MCF 10A (cell line): Measurements from ENCODE around the gene RNU7-1. TPM values are rescaled to one million over a fixed set of nuclear protein-coding genes. Genes with fewer than 3 reads are reported as not detected.

Source experiments
- BruUV-seq: library from RNA; stranded (reverse); fragments of 400-500 nt; replicated peaks from 2 replicates; lab custom pipeline; 2021; lab: Mats Ljungman, UMichigan
- CTCF ChIA-PET: fragments of 300-600 bp; sonication (Branson Sonifier 250); formaldehyde crosslinking; extraction: SDS; loops from one replicate; lab custom pipeline; 2021; ENCODE audit warnings: antibody characterized with exemption, inconsistent platforms; lab: Yijun Ruan, JAX
- POLR2A ChIA-PET: fragments of 300-600, 350-650 bp; sonication (Branson Sonifier 250); formaldehyde crosslinking; extraction: SDS; loops from one replicate; lab custom pipeline; 2020; ENCODE audit warnings: antibody characterized with exemption, inconsistent platforms; lab: Yijun Ruan, JAX
- DNase-seq: peaks from one replicate; pipeline ENCODE4 v3.0.0-alpha.2; 2018; ENCODE audit not compliant: unreplicated experiment
- H3K27ac Mint-ChIP-seq: one replicate; pipeline ENCODE4 v1.8.0; 2022; ENCODE audit warnings: mild to moderate bottlenecking, low read depth, mixed read lengths; ENCODE audit not compliant: unreplicated experiment
- H3K27me3 Mint-ChIP-seq: one replicate; pipeline ENCODE4 v1.8.0; 2022; ENCODE audit warnings: mixed read lengths; ENCODE audit not compliant: insufficient read depth, unreplicated experiment
- H3K36me3 Mint-ChIP-seq: one replicate; pipeline ENCODE4 v1.8.0; 2022; ENCODE audit warnings: mild to moderate bottlenecking, moderate library complexity, mixed read lengths; ENCODE audit not compliant: insufficient read depth, unreplicated experiment
- H3K4me1 Mint-ChIP-seq: one replicate; pipeline ENCODE4 v1.8.0; 2022; ENCODE audit warnings: mixed read lengths; ENCODE audit not compliant: insufficient read depth, unreplicated experiment
- H3K4me3 Mint-ChIP-seq: one replicate; pipeline ENCODE4 v1.8.0; 2022; ENCODE audit warnings: mild to moderate bottlenecking, moderate library complexity, mixed read lengths; ENCODE audit not compliant: unreplicated experiment
- H3K9me3 Mint-ChIP-seq: one replicate; pipeline ENCODE4 v1.8.0; 2022; ENCODE audit warnings: mixed read lengths; ENCODE audit not compliant: unreplicated experiment
- intact Hi-C: fragments of 100-400 bp; cut with micrococcal nuclease; formaldehyde crosslinking; loops from 2 replicates; pipeline ENCODE4 v1.14.1; 2022
- total RNA-seq: library from RNA; stranded (reverse); gene quantifications from 2 replicates; pipeline ENCODE4 v1.2.3, GENCODE V29; 2022
- TF ChIP-seq, protein P1 (sequence below): fragments of 200-600 bp; IDR thresholded peaks from one replicate; pipeline ENCODE4 v1.8.0; 2022; ENCODE audit warnings: antibody characterized with exemption, mild to moderate bottlenecking; ENCODE audit not compliant: unreplicated experiment

Gene RNU7-1
- total RNA-seq, 1 experiment from 2014 or later, result not detected

- H3K4me1 Mint-ChIP-seq, result peaks cover 32% of the 10 kb centered on the region
- H3K4me3 Mint-ChIP-seq, result peak overlapping the region; percentile 85
- H3K27ac Mint-ChIP-seq, result peak overlapping the region; percentile 98
- TF ChIP-seq, protein P1, sequence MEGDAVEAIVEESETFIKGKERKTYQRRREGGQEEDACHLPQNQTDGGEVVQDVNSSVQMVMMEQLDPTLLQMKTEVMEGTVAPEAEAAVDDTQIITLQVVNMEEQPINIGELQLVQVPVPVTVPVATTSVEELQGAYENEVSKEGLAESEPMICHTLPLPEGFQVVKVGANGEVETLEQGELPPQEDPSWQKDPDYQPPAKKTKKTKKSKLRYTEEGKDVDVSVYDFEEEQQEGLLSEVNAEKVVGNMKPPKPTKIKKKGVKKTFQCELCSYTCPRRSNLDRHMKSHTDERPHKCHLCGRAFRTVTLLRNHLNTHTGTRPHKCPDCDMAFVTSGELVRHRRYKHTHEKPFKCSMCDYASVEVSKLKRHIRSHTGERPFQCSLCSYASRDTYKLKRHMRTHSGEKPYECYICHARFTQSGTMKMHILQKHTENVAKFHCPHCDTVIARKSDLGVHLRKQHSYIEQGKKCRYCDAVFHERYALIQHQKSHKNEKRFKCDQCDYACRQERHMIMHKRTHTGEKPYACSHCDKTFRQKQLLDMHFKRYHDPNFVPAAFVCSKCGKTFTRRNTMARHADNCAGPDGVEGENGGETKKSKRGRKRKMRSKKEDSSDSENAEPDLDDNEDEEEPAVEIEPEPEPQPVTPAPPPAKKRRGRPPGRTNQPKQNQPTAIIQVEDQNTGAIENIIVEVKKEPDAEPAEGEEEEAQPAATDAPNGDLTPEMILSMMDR, result peak; percentile 63
- H3K36me3 Mint-ChIP-seq, result peaks cover 66% of the 10 kb centered on the region
- BruUV-seq, result no TSS peak
- intact Hi-C loops, result loop anchor here (1.0 kb wide), 6 partner anchors 17 to 169 kb away; partner anchors contain the start of genes C1R and C1RL
- no peaks in the 10 kb centered on the region for H3K9me3 Mint-ChIP-seq
- ChIA-PET CTCF (interaction anchor here (0.6 to 5.5 kb wide), 27 partner anchors 11 to 211 kb away, joined by 3 to 160 read pairs (median 5); partner anchors contain the start of genes C1RL, LPCAT3, SPSB2 and TPI1), POLR2A (interaction anchor here (0.6 to 6.8 kb wide), 35 partner anchors 10 to 572 kb away, joined by 3 to 495 read pairs (median 4); partner anchors contain the start of genes ATN1, C1R, C1RL and C1S)
- DNase-seq, result peak; percentile 96
- H3K27me3 Mint-ChIP-seq, result no peaks in the 10 kb centered on the region
Observed at GRCh38 chr12:6944381-6945186, 968 bp downstream of the RNU7-1 start.

DNA sequence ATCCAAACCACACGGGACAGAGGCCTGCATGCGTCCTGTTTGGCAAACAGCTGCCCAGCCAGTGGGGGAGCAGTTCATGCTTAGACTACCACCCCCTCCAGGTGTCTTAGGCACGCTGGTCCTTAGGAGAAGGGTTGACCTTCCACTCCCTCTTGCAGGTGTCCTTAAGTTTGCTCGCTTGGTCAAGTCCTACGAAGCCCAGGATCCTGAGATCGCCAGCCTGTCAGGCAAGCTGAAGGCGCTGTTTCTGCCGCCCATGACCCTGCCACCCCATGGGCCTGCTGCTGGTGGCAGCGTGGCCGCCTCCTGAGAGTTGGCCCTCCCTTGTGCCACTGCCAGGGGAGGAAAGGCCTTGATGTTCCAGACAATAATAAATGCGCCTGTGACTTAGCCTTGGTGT, 2.0 kb downstream of the RNU7-1 start:
- CTCF ChIA-PET, result interaction anchor here (0.6 to 5.5 kb wide), 22 partner anchors 11 to 209 kb away, joined by 3 to 160 read pairs (median 7); partner anchors contain the start of genes C1RL, C1S, LPCAT3 and SPSB2
- Mint-ChIP-seq H3K9me3 (no peaks in the 10 kb centered on the region), H3K27me3 (no peaks in the 10 kb centered on the region), H3K4me3 (peak overlapping the region; percentile 85), H3K36me3 (peaks cover 56% of the 10 kb centered on the region), H3K27ac (peak overlapping the region; percentile 98), H3K4me1 (peaks cover 32% of the 10 kb centered on the region)
- DNase-seq, result no peak
- BruUV-seq, result no TSS peak
- intact Hi-C loops, result no loop called here
- TF ChIP-seq, protein P1, result no peak
- POLR2A ChIA-PET, result interaction anchor here (0.5 to 6.8 kb wide), 27 partner anchors 8 to 583 kb away, joined by 3 to 495 read pairs (median 6); partner anchors contain the start of genes ATN1, C1R, C1RL and C1S

- ChIA-PET POLR2A (interaction anchor here (0.5 to 6.8 kb wide), 25 partner anchors 8 to 584 kb away, joined by 3 to 495 read pairs (median 4); partner anchors contain the start of genes ATN1, C1RL, EMG1 and LPCAT3), CTCF (interaction anchor here (0.6 to 5.5 kb wide), 21 partner anchors 11 to 744 kb away, joined by 3 to 160 read pairs (median 5); partner anchors contain the start of genes C1RL, C1S, LPCAT3 and MLF2)
- Mint-ChIP-seq H3K27me3 (no peaks in the 10 kb centered on the region), H3K4me3 (peak overlapping the region; percentile 85), H3K9me3 (no peaks in the 10 kb centered on the region), H3K4me1 (peaks cover 32% of the 10 kb centered on the region), H3K27ac (peak overlapping the region; percentile 98), H3K36me3 (peaks cover 49% of the 10 kb centered on the region)
- TF ChIP-seq, protein P1, result no peak
- no TSS peak for BruUV-seq
- DNase-seq, result peak; percentile 95
- intact Hi-C loops, result no loop called here
Observed at GRCh38 chr12:6946033-6946919, 2.7 kb downstream of the RNU7-1 start.
